Measurements from ENCODE around the gene THSD8.
"Not testable (repeated sequence)": the region's sequence is repeated elsewhere in the genome, so short reads cannot be mapped to it uniquely, and the experiment has no call there.

- TF ChIP-seq CTCF, POLR2A (IDR thresholded peaks at IDR 0.05): not testable (repeated sequence)
Measured at GRCh38 chr19:12817810-12818209, 15.9 kb downstream of the THSD8 start.
